HG03045 (cell line): Measurements from ENCODE around the gene AHCYL2.
A peak's percentile ranks its signal among the peaks of the same experiment; 100 is the strongest.

Experiments used
- ATAC-seq: cut with Tn5 transposase; IDR thresholded peaks from one replicate; pipeline ENCODE4 v1.9.1; 2021; ENCODE audit warnings: mild to moderate bottlenecking, moderate library complexity; ENCODE audit not compliant: unreplicated experiment

AHCYL2 gene

DNA sequence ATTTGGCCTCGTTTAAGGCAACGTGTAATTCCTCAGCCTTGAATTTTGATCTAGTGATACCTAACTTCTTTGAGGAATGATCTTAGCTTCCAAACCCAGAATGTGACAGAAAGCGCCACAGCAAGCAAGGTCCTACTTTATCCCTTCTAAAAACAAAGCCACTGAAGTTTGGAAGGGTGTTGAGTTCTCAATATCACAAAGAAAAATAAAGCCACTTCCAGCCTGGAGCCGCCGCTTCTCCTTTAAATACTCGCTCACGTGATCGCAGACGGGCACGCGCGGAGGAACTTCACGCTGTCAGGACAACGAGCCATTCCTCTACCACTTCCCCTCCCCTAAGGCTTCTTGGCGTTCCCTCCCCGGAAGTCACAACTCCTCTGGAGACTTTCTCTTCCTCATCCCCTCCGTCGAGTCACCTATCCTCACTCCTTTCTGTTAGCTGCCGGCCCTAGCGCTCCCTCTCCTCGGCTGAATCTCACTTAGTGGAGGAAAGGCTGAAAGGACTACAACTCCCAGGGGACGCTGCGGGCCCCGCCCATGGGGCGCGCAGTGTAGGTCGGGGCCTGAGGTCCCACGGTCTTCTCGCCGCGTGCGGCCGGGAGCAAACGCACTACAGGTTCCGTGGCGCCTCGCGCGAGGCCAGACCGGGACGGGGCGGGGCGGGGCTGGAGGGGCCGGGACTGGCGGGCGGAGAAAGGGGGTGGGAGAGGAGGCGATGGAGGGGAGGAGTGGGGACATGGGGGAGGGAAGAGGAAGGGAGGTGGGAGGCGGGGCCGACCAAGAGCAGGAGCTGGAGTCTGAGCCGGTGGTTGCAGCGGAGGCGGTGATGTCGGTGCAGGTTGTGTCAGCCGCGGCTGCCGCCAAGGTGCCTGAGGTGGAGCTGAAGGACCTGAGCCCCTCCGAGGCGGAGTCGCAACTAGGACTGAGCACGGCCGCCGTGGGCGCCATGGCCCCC is at the start of gene AHCYL2:
Gene AHCYL2 (plus strand): TSS at position 780 of the 955 bp plus-strand sequence.
- ATAC-seq: peak; percentile 87

DNA sequence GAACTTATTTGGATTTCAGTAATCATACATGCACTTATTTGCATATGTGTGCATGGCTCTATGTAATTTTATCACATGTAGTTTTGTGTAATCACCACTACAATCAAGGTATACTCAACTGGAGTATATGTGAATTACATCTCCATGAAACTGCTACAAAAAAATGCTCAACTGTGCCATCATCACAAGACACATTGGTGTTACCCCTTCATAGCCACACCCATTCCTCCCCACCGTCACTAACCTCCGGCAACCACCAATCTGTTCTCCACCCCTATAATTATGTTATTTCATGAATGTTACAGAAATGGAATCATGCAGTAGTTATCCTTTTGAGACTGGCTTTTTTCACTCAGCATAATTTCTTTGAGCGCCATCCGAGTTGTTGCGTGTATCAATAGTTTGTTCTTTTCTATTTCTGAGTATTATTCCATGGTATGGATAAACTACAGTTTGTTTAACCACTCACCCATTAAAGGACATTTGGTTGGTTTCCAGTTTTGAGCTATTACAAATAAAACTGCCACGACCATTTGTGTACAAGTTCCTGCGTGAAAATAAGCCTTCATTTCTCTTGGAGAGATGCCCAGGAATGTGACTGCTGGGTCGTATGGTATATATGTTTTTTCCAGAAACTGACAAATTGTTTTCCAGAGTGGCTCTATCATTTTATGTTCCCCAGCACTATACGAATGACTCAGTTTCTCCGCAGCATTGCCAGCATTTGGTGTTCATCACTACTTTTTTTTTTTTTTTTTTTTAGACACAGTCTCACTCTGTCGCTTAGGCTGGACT is 47.7 kb upstream of the AHCYL2 start:
- ATAC-seq: no peak

DNA sequence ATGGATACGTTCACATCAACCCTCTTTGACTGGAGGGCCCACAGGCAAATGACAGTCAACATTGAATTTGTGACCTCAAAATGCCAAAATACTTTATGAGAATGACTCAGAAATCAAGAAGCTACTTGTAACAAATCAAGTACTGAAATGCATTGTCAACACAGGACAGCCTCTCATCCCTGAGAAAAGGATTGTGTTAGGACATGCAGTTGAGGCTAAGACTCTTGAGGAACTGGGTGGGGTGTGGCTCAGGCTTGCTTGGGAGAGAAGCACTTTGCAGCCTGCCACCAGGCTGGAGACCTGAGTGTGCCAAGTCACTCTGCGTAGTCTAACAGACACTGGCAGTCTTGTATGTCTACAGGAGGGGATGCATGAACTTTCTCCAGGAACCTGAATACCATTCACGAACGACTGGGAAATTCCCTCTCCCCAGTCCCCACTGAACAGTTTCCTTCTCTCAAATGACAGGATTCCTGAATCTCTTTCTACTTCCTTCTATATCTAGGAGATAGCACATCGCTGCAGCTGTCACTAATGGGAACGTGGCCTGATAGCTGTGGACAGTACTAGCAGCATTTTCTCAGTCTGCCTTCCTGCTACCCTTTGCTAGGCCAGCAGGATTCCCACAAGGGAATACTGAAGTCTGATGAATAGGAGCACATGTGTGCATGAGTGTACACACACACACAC is 39.7 kb upstream of the AHCYL2 start:
- no peak for ATAC-seq

DNA sequence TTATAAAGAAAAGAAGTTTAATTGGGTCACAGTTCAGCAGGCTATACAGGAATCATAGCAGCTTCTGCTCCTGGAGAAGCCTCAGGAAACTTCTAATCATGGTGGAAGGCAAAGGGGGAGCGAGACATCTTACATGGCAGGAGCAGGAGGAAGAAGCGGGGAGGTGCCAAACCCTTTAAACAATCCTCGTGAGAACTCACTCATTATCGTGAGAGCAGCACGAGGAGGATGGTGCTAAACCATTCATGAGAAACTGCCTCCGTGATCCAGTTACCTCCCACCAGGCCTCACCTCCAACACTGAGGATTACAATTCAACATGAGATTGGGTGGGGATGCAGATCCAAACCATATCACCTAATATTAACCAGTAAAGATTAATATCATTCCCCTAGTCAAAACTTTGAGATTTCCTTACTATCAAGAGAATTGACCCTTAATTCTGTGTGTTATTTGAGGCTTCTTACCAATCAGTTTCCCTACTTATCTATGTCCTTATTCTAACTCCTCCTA is 38.0 kb upstream of the AHCYL2 start:
- ATAC-seq: no peak

DNA sequence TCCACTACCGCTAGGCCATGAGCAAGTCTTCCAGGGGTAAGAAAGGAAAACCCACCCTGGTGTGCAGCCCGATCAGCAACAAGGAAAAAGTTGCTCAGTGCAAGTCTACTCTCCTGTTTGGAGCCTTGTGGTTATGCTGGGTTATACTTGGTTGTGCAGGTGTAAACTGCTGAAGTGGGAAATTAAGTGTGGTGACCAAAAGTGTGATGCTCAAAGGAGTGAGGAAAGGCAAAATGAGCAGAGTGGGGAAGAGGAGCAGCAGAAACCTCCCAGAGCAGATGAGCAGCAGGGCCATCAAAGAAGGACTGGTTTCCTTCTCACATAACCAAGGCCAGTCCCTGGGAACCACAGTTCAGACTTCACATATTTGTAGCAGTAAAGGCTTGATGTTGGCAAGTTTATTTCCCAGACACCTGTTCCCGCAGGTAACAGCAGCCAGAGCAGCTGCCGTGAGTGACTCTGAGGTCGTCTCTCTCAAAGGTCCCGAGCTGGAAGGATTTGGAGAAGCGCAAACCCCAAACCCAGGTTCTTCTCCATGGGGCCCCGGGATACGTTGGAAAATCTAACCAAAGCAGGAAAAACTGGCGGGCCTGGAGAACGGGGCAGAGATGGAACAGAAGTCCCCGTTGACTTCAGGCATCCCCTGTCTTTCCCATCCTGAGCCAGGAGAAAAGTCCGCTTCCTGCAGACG is 37.0 kb upstream of the AHCYL2 start:
- no peak for ATAC-seq

DNA sequence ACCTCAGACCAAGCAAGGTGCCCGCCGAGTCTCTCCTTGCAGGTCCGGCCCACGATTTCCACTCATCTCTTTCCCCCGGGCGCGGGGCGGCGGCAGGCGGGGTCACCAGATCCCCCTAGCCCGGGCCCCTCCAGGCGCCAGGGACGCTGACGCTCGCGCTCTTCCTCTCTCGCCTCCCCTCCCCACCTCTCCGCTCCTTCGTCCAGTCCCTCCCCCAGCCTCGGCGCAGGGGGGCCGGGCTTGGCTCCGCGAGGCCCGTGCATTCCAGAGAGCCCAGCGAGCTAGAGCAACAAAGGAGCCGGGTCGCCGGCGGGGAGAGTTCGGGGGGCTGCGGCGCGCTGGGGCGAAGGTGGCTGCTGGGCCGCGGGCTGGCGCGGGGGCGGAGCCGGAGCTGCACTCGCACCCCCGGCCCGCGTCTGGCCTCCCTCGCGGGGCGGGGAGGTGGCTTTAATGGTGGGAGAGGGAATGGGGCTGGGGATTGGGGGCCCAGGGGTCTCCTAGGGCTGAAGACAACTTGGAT is 36.4 kb upstream of the AHCYL2 start, which contains the start of gene SMO:
Gene SMO (plus strand): TSS at position 262 of the 520 bp plus-strand sequence. CDS start 519 bp downstream, outside the sequence.
- no peak for ATAC-seq

DNA sequence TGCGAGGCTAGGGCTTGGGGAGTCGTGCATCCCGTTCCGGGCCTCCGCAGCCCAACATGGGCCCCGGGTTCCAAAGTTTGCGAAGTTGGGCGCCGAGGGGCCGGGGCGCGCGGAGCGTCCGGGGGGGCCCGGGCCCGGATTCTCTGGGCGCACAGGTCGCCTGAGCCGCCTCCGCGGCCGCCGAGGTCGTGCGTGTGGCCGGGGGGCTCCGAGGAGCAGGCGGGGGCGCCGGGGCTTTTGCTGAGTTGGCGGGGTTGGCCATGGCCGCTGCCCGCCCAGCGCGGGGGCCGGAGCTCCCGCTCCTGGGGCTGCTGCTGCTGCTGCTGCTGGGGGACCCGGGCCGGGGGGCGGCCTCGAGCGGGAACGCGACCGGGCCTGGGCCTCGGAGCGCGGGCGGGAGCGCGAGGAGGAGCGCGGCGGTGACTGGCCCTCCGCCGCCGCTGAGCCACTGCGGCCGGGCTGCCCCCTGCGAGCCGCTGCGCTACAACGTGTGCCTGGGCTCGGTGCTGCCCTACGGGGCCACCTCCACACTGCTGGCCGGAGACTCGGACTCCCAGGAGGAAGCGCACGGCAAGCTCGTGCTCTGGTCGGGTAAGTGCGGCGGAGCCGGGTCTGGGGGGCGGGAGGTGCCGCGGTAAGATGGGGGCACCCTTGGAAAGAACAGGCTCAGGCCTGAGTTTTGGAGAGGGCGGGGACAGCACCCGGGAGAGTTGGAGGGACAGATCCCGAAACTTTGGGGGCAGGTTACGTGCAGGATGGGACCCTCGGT is 35.8 kb upstream of the AHCYL2 start:
- no peak for ATAC-seq

DNA sequence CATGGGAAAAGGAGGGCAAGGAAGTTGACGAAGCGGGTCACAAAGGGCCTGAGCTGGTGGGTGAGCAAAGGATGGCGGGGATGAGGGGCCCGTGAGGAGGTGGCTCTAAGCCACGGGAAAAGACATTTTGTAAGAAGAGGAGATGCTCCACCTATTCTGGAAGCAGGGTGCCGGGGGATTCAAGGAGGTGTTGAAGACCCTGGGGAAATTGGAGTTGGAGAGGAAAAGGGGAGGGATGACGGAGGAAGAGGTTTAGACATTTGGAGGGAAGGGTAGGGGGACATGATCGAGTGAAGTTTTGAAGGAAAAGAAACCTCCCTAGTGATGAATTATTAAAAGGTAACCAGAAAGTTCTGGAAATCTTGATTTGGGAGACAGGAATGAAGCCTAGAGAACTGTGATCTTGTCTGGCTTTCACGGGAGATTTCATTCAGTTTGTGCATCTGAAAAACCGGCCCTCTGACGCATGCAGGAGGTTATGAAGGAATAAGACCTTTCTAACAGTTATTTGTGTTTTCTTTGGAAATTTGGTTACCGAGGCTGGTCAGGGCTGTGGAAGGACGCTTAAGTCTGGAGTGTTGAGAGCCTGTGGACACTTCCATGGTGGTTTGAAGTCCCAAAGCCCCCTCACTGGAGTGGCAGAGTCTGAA is 35.0 kb upstream of the AHCYL2 start:
- no peak for ATAC-seq

DNA sequence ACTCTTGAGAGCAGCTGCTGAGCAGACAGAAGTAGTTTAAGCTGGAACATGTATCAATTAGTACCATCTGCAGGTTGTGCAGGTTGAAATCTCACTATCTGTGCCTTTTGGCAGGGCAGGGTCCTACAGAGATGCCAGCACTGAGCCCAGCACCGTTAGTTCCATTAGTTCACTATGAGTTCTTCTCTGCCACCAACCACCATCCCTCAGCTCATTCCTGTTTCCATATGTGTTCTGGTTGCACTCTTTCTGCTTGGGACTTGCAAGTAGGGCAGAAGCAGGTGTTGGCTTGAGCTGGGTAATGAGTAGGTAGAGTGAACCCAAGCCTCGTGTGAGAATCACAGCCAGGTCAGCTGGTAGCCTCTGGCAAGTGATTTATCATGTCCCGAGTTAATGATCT is 33.6 kb upstream of the AHCYL2 start:
- ATAC-seq: no peak

DNA sequence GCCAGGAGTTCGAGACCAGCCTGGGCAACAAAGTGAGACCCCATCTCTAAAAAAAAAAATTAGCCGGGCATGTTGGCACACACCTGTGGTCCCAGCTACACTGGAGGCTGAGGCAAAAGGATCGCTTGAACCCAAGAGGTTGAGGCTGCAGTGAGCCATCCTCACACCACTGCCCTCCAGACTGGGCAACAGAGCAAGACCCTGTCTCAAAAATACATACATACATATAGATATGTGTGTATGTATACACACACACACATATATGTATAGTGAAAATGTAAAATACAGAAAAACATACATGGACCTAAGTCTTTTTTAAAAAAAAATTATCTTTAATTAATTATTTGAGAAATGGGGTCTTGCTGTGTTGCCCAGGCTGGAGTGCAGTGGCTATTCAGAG is 30.9 kb upstream of the AHCYL2 start:
- no peak for ATAC-seq

DNA sequence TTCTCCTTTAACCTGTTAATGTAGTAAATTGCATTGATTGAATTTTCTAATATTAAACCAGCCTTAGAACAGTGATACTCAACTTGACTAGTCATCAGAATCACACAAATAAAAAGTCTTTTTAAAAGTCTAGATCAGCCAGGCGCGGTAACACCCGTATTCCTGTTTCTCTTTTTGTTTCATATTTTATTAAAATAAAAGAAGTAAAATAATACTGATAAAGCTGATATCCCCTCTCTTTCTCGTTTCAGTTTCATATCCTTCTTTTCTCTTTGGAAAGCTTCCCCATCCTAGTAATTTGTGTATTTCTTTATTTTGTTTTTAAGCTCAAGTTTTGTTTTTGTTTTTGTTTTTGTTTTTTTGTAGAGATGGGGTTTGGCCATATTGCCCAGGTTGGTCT is 27.1 kb upstream of the AHCYL2 start:
- no peak for ATAC-seq

DNA sequence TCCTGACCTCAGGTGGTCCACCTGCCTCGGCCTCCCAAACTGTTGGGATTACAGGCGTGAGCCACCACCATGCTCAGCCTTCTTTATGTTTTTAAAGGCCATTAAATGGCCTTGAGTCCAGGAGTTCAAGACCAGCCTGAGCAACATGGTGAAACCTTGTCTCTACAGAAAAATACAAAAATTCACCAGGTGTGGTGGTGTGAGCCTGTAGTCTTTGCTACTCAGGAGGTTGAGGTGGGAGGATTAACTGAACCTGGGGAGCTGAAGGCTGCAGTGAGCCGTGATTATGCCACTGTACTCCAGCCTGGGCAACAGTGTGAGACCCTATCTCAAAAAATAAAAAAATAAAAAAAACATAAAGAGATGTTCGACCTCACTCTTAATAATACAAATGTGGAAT is 25.4 kb upstream of the AHCYL2 start:
- ATAC-seq: no peak

DNA sequence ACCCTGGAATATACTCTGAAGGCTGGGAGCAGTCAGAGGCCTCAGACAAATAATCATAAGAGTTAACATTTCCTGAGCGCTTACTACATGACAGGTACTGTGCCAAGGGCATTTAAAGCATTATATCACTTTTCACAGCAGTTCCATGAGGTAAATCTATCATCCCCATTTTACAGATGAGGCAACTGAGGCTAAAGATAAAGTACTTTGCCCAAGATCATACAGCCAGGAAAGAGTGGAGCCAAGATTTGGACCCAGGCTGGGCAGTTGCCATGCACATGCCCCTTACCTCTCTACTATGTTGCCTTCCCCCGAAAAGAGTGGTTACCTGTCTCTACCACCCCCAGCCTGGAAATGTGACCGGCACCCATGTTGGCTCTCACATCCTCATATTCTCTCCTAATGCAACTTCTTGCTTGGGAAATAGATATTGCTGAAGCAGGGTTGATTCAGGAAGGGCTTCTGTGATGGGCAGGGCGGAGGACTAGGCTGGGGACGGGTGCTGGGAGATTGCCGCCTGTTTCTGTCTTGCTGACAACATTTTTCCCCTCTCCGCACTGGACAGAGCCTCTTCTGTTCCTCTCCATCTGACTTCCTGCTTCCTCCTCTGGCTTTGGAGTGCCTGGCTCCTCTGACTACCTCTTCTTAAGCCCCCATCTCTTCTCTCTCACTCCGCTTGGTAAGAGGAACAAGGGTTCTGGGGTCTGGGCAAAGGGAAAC is 22.6 kb upstream of the AHCYL2 start:
- ATAC-seq: no peak

DNA sequence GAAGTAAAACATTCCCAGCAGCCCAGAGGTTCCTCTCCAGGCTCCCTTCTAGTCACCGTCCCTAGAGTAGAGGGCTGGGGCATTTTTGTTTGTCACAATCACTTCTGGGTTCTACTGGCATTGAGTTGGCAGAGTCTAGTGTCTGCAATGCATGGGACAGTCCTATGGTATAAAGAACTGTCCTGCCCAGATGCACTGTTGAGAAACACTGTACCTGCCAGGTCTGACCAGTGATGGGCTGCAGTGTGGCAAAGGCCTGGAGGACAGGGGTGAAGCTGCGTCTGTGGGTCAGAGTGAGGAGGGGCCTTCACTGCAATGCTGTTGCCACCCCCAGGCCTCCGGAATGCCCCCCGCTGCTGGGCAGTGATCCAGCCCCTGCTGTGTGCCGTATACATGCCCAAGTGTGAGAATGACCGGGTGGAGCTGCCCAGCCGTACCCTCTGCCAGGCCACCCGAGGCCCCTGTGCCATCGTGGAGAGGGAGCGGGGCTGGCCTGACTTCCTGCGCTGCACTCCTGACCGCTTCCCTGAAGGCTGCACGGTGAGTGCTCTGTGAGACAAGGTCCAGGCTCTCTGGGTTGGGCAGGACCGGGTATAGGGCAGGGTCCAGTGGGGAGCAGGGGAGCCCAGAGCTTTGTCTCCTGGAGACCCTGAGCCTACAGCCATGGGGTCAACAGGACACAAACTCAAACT is 21.6 kb upstream of the AHCYL2 start:
- no peak for ATAC-seq

DNA sequence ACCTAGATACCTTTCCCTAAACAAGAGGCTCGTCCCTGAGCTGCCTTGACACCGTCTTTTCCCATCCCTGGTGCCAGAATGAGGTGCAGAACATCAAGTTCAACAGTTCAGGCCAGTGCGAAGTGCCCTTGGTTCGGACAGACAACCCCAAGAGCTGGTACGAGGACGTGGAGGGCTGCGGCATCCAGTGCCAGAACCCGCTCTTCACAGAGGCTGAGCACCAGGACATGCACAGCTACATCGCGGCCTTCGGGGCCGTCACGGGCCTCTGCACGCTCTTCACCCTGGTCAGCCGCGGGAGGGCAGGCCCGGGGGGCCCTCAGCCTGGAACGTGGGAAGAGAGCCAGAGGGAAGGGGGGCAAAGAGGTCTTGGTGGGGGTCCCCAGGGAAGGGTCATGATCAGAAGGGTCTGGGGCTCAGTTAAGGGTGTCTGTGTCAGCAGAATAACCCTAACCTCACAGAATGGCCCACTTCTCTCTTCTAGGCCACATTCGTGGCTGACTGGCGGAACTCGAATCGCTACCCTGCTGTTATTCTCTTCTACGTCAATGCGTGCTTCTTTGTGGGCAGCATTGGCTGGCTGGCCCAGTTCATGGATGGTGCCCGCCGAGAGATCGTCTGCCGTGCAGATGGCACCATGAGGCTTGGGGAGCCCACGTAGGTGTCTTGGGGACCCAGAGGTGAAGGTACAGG is 19.6 kb upstream of the AHCYL2 start:
- no peak for ATAC-seq

DNA sequence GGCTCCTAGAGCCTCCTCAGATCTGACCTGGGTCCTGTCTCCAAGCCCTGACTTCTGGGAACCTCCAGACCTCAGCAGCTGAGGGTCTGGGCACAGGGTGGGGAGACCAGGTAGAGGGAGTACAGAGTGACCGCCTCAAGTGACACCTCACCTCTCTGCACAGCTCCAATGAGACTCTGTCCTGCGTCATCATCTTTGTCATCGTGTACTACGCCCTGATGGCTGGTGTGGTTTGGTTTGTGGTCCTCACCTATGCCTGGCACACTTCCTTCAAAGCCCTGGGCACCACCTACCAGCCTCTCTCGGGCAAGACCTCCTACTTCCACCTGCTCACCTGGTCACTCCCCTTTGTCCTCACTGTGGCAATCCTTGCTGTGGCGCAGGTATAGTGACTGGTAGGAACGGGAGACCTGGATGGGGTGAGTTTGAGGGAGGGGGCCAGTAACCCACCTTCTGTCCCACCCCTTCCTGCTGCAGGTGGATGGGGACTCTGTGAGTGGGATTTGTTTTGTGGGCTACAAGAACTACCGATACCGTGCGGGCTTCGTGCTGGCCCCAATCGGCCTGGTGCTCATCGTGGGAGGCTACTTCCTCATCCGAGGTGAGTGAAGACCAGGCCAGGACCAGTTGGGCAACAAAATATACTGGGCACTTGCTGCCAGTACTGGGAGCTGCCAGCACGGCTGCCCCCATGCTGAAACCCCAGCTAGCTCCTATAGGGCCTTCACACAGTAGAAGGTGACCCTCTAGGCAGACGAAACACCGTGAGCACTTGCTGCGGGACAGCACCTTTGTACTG is 18.6 kb upstream of the AHCYL2 start:
- no peak for ATAC-seq
